T-helper 2 cell treated with Interferon-gamma antibody and Interleukin-4, amounts not matched to agents 5 μg/mL and 100 μg/mL, for 36 hours (primary cell): ENCODE results near the gene GAPDH.
"Not testable (repeated sequence)": the region's sequence is repeated elsewhere in the genome, so short reads cannot be mapped to it uniquely, and the experiment has no call there.

ENCODE experiments used
- DNase-seq: peaks from one replicate; pipeline ENCODE4 v3.0.0; 2021; ENCODE audit warnings: low spot score
- H3K27ac Mint-ChIP-seq: one replicate; pipeline ENCODE4 v1.8.0; 2021; ENCODE audit warnings: mild to moderate bottlenecking, mixed read lengths
- H3K27me3 Mint-ChIP-seq: one replicate; pipeline ENCODE4 v1.8.0; 2021; ENCODE audit warnings: low read depth, mixed read lengths
- H3K36me3 Mint-ChIP-seq: one replicate; pipeline ENCODE4 v1.8.0; 2021; ENCODE audit warnings: low read depth, mixed read lengths
- H3K4me1 Mint-ChIP-seq: one replicate; pipeline ENCODE4 v1.8.0; 2021; ENCODE audit warnings: low read depth, mixed read lengths
- H3K4me3 Mint-ChIP-seq: one replicate; pipeline ENCODE4 v1.8.0; 2022; ENCODE audit warnings: mild to moderate bottlenecking, moderate library complexity, mixed read lengths
- H3K9me3 Mint-ChIP-seq: one replicate; pipeline ENCODE4 v1.8.0; 2021; ENCODE audit warnings: mixed read lengths

GAPDH gene

GRCh38 chr12:6533923-6534694 lies at the start of gene GAPDH:
Gene GAPDH, plus strand, starts transcription at chr12:6534517. Its CDS starts 316 bp downstream, at chr12:6534833.
- Mint-ChIP-seq H3K4me1 (peaks cover 39% of the 10 kb centered on the region), H3K27ac (peak within 1 kb of the TSS; percentile 100), H3K27me3 (no peaks in the 10 kb centered on the region), H3K36me3 (peaks cover 84% of the 10 kb centered on the region), H3K9me3 (no peaks in the 10 kb centered on the region), H3K4me3 (peak within 1 kb of the TSS; percentile 99)
- peak; percentile 92 for DNase-seq

- no peak for DNase-seq
- peaks cover 3% of the 10 kb centered on the region for H3K27me3 Mint-ChIP-seq
- H3K9me3 Mint-ChIP-seq: no peaks in the 10 kb centered on the region
- H3K36me3 Mint-ChIP-seq: peaks cover 12% of the 10 kb centered on the region
- H3K4me3 Mint-ChIP-seq: no peak overlapping the region
- peaks cover 10% of the 10 kb centered on the region for H3K4me1 Mint-ChIP-seq
- no peak overlapping the region for H3K27ac Mint-ChIP-seq
These were observed 46.1 kb upstream of the GAPDH start for GRCh38 chr12:6488240-6488639.

- Mint-ChIP-seq H3K9me3 (no peaks in the 10 kb centered on the region), H3K27me3 (no peaks in the 10 kb centered on the region)
These were observed 44.9 kb upstream of the GAPDH start for GRCh38 chr12:6489449-6489848.

GRCh38 chr12:6490673-6491072 lies 43.6 kb upstream of the GAPDH start:
- H3K9me3 Mint-ChIP-seq, H3K27ac Mint-ChIP-seq, H3K27me3 Mint-ChIP-seq, H3K4me3 Mint-ChIP-seq, DNase-seq: not testable (repeated sequence)
- H3K4me1 Mint-ChIP-seq: peaks cover 18% of the 10 kb centered on the region
- peaks cover 25% of the 10 kb centered on the region for H3K36me3 Mint-ChIP-seq

More at GRCh38 chr12:6489449-6489848, 44.9 kb upstream of the GAPDH start:
- no peak overlapping the region for H3K27ac Mint-ChIP-seq
- no peak overlapping the region for H3K4me3 Mint-ChIP-seq
- peaks cover 15% of the 10 kb centered on the region for H3K36me3 Mint-ChIP-seq
- H3K4me1 Mint-ChIP-seq: peaks cover 10% of the 10 kb centered on the region
- no peak for DNase-seq

GRCh38 chr12:6492838-6493496 lies 41.4 kb upstream of the GAPDH start, which contains the start of gene MRPL51:
Gene MRPL51, minus strand, starts transcription at chr12:6493262. Its CDS starts 126 bp downstream, at chr12:6493136.
- no peaks in the 10 kb centered on the region for H3K27me3 Mint-ChIP-seq
- H3K36me3 Mint-ChIP-seq: peaks cover 41% of the 10 kb centered on the region
- H3K4me1 Mint-ChIP-seq: peaks cover 26% of the 10 kb centered on the region
- peak; percentile 95 for DNase-seq
- peak within 1 kb of the TSS; percentile 99 for H3K27ac Mint-ChIP-seq
- H3K9me3 Mint-ChIP-seq: no peaks in the 10 kb centered on the region
- peak within 1 kb of the TSS; percentile 98 for H3K4me3 Mint-ChIP-seq

- Mint-ChIP-seq H3K36me3 (peaks cover 45% of the 10 kb centered on the region), H3K9me3 (no peaks in the 10 kb centered on the region), H3K27me3 (no peaks in the 10 kb centered on the region), H3K4me3 (peak within 1 kb of the TSS; percentile 98), H3K27ac (peak within 1 kb of the TSS; percentile 99), H3K4me1 (peaks cover 26% of the 10 kb centered on the region)
- DNase-seq: peak; percentile 97
These were observed 40.6 kb upstream of the GAPDH start, which contains the start of gene NCAPD2 for GRCh38 chr12:6493497-6494257. Gene NCAPD2, plus strand, starts transcription at chr12:6494102. Its CDS starts 997 bp downstream, at chr12:6495099.

- H3K36me3 Mint-ChIP-seq: peaks cover 47% of the 10 kb centered on the region
- H3K27me3 Mint-ChIP-seq: no peaks in the 10 kb centered on the region
- peak overlapping the region; percentile 99 for H3K27ac Mint-ChIP-seq
- peak overlapping the region; percentile 98 for H3K4me3 Mint-ChIP-seq
- no peak for DNase-seq
- H3K9me3 Mint-ChIP-seq: no peaks in the 10 kb centered on the region
- peaks cover 26% of the 10 kb centered on the region for H3K4me1 Mint-ChIP-seq
These were observed 40.0 kb upstream of the GAPDH start for GRCh38 chr12:6494258-6494743.

GRCh38 chr12:6494968-6495367 lies 39.3 kb upstream of the GAPDH start:
- Mint-ChIP-seq H3K27ac (peak overlapping the region; percentile 99), H3K36me3 (peaks cover 49% of the 10 kb centered on the region), H3K4me1 (peaks cover 26% of the 10 kb centered on the region), H3K4me3 (peak overlapping the region; percentile 98), H3K9me3 (no peaks in the 10 kb centered on the region), H3K27me3 (no peaks in the 10 kb centered on the region)
- DNase-seq: no peak

- H3K27ac Mint-ChIP-seq, H3K27me3 Mint-ChIP-seq, H3K9me3 Mint-ChIP-seq, DNase-seq: not testable (repeated sequence)
- Mint-ChIP-seq H3K36me3 (peaks cover 37% of the 10 kb centered on the region), H3K4me3 (peak overlapping the region; percentile 1), H3K4me1 (peaks cover 20% of the 10 kb centered on the region)
These were observed 37.0 kb upstream of the GAPDH start for GRCh38 chr12:6497291-6497690.

GRCh38 chr12:6500466-6500865 lies 33.9 kb upstream of the GAPDH start:
- Mint-ChIP-seq H3K36me3 (peaks cover 34% of the 10 kb centered on the region), H3K9me3 (no peaks in the 10 kb centered on the region), H3K4me1 (peaks cover 9% of the 10 kb centered on the region), H3K4me3 (no peak overlapping the region), H3K27ac (peak overlapping the region; percentile 73), H3K27me3 (no peaks in the 10 kb centered on the region)
- DNase-seq: no peak

GRCh38 chr12:6507102-6507998 lies 27.0 kb upstream of the GAPDH start:
- H3K27ac Mint-ChIP-seq: peak overlapping the region; percentile 28
- peaks cover 46% of the 10 kb centered on the region for H3K36me3 Mint-ChIP-seq
- H3K27me3 Mint-ChIP-seq: no peaks in the 10 kb centered on the region
- peaks cover 3% of the 10 kb centered on the region for H3K4me1 Mint-ChIP-seq
- no peak overlapping the region for H3K4me3 Mint-ChIP-seq
- no peaks in the 10 kb centered on the region for H3K9me3 Mint-ChIP-seq
- DNase-seq: no peak

GRCh38 chr12:6508087-6508486 lies 26.2 kb upstream of the GAPDH start:
- Mint-ChIP-seq H3K27ac (no peak overlapping the region), H3K4me3 (no peak overlapping the region), H3K9me3 (no peaks in the 10 kb centered on the region), H3K4me1 (peaks cover 3% of the 10 kb centered on the region), H3K27me3 (no peaks in the 10 kb centered on the region), H3K36me3 (peaks cover 50% of the 10 kb centered on the region)
- DNase-seq: no peak

- DNase-seq: no peak
- Mint-ChIP-seq H3K27me3 (no peaks in the 10 kb centered on the region), H3K36me3 (peaks cover 80% of the 10 kb centered on the region), H3K4me3 (no peak overlapping the region), H3K4me1 (peaks cover 3% of the 10 kb centered on the region), H3K27ac (peak overlapping the region; percentile 52), H3K9me3 (no peaks in the 10 kb centered on the region)
These were observed 14.1 kb upstream of the GAPDH start for GRCh38 chr12:6520186-6520585.
